GM12801 (cell line): ENCODE data around the gene DYRK2.

Source experiments
- TF ChIP-seq, protein P1 (sequence below): IDR thresholded peaks from one replicate; pipeline ENCODE4 v1.5.1; 2011; ENCODE audit warnings: control low read depth; ENCODE audit not compliant: insufficient read length; ENCODE audit errors: extremely low read depth

Gene DYRK2

GRCh38 chr12:67671892-67672291, 23.3 kb downstream of the DYRK2 start:
- TF ChIP-seq, protein P1, sequence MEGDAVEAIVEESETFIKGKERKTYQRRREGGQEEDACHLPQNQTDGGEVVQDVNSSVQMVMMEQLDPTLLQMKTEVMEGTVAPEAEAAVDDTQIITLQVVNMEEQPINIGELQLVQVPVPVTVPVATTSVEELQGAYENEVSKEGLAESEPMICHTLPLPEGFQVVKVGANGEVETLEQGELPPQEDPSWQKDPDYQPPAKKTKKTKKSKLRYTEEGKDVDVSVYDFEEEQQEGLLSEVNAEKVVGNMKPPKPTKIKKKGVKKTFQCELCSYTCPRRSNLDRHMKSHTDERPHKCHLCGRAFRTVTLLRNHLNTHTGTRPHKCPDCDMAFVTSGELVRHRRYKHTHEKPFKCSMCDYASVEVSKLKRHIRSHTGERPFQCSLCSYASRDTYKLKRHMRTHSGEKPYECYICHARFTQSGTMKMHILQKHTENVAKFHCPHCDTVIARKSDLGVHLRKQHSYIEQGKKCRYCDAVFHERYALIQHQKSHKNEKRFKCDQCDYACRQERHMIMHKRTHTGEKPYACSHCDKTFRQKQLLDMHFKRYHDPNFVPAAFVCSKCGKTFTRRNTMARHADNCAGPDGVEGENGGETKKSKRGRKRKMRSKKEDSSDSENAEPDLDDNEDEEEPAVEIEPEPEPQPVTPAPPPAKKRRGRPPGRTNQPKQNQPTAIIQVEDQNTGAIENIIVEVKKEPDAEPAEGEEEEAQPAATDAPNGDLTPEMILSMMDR = no peak

DNA sequence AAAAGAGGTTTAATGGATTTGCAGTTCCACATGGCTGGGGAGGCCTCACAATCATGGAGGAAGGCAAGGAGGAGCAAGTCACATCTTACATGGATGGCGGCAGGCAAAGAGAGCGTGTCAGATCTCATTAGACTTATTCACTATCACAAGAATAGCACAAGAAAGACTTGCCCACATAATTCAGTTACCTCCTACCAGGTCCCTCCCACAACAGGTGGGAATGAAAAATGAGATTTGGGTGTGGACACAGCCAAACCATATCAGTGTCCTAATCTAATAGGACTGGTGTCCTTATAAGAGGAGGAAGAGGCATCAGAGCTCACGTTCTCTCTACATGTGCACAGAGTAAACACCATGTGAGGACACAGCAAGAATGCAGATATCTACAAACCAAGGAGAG, 25.9 kb downstream of the DYRK2 start:
- TF ChIP-seq, protein P1 = no peak

DNA sequence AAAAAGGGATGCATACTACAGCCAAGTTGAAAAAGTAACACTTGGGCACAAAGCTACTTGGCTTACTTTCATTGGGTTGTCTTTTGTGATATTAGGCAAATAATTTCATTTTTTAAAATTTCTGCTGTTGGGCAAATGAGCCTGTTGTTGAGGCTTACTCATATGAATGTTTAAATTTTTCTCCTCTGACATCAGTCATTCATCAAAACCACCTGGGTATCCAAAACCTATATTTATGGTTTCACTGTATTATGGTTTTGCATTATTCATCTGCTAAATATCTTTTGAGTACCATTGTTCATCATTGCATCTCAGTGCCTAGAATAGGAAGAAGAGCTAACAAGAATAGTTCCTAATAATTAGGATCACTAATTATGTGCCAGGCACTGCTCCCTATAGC, 28.1 kb downstream of the DYRK2 start:
- TF ChIP-seq, protein P1 = no peak

- TF ChIP-seq, protein P1 = no peak
Observed at GRCh38 chr12:67677166-67677565, 28.6 kb downstream of the DYRK2 start.

DNA sequence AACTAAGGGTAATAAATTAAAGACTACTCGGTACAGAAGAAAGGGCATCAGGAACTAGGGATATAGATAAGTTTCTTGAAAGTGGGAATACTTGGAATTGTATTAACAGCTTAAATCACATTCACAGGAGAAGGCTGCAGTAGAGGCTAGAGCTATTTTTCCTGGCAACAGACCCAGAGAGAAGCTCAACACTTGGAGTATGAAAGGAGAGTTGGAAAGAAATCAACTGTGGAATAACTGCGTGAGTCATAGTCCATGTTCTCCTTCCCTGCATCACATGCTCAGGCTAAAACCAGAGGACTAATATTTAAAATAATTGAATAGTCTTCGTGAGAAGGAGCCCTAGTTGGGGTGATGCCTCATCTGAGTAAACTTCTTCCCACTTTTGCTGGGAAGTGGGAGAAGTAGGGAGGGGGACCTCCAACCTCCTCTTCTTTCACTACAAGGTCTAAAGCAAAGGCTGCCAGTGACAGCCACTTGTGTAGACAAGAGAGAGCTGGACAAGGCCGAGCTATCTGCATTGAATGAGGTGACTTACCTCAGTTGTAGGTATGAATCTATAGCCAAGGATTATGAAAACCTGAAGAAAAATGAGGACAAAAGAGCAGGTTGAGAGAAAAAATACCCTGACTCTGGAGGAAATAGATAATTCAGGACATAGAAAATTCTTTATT, 32.7 kb downstream of the DYRK2 start:
- TF ChIP-seq, protein P1 = no peak

- TF ChIP-seq, protein P1 = no peak
Observed at GRCh38 chr12:67681941-67682620, 33.5 kb downstream of the DYRK2 start.

GRCh38 chr12:67689385-67689784, 40.8 kb downstream of the DYRK2 start:
- TF ChIP-seq, protein P1 = no peak
